GM18499 (cell line): Measurements from ENCODE around the gene GCFC2.
A peak's percentile ranks its signal among the peaks of the same experiment; 100 is the strongest.
"Not testable (repeated sequence)": the region's sequence is repeated elsewhere in the genome, so short reads cannot be mapped to it uniquely, and the experiment has no call there.

Experiments
- ATAC-seq: cut with Tn5 transposase; IDR thresholded peaks from one replicate; pipeline ENCODE4 v1.9.1; 2021; ENCODE audit warnings: moderate number of reproducible peaks; ENCODE audit not compliant: insufficient read depth, unreplicated experiment

Gene GCFC2

GRCh38 chr2:75683430-75683829 is 27.3 kb downstream of the GCFC2 start:
- ATAC-seq, result not testable (repeated sequence)

GRCh38 chr2:75680402-75680801 is 30.3 kb downstream of the GCFC2 start:
- ATAC-seq, result no peak

- ATAC-seq, result no peak
These were observed 31.2 kb downstream of the GCFC2 start for GRCh38 chr2:75679556-75679955.

DNA sequence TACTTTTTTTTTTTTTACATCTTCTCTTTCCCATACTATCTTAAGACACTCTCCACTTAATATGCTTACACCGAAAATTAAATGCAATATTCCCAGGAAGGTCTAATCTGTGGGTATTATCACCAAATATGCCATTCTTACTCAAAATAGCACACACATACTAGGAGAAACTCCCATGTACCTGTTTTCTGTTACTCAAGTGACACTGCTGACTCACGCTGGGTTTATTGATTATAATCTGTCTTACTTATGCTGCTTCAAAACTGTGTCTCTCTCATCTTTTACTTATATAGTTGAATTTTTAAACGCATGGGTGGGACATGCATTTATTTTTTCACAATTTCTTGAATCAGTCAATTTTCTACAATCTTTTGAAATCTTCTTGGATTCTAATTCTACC is 34.3 kb downstream of the GCFC2 start:
- no peak for ATAC-seq

DNA sequence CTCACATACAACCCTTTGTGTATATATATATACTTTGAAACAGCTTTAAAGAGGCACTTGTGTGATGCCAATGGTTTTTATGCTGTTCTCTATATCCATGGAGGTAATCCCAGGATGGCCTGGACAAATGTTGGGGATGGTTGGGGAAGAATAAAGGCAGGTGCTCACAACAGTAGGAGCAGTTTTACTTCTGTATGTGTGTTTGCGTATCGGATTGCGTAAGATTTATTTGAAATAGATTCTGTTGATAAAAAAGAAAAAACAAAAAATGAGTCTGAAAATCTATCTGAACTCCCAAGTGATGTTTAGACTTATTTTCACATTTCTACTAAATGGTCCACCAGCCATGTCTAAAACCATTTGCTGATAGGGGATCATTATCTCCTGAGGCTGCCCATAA is 34.8 kb downstream of the GCFC2 start:
- ATAC-seq, result no peak

DNA sequence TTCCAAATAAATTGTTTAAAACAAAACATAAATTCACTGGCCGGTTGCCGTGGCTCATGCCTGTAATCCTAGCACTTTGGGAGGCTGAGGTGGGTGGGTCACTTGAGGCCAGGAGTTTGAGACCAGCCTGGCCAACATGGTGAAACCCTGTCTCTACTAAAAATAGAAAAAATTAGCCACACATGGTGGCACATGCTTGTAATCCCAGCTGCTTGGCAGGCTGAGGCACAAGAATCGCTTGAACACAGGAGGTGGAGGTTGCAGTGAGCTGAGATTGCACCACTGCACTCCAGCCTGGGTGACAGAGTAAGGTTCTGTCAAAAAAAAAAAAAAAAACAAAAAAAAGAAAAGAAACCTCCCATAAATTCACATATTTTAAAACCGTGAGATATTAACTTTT is 35.3 kb downstream of the GCFC2 start:
- ATAC-seq, result not testable (repeated sequence)

DNA sequence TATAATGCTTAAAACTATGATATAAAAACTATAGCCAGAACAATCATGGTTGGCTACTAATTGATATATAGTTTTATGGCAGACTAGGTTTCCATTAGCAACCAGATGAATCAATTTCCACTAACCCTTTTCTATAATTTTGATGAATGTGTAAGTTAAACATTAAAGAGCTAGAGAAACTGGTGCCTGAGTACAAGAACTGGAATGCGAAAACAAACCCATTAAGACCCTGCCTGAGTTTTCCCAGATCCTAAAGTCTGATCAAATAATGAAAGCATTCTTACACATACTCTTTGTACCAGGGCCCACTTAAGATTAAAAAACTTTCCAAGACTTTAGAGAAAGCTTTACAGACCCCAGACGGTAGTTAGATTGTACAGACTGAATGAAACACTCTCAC is 42.8 kb downstream of the GCFC2 start:
- no peak for ATAC-seq

- no peak for ATAC-seq
These were observed 43.8 kb downstream of the GCFC2 start for GRCh38 chr2:75666911-75667310.

DNA sequence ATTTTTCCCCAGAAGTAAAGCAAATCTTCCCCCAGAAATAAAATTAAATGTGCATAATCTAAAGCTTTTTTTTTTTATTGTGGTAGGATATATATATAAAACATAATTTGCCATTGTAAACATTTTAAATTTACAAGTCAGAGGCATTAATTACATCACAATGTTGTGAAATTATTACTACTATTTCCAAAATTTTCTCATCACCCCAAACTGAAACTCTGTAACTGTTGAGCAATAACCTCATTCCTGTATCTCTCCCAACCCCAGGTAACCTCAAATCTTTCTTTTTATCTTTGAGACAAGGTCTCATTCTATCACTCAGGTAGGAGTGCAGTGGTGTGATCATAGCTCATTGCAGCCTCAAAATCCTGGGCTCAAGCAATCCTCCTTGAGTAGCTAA is 52.9 kb downstream of the GCFC2 start:
- ATAC-seq, result no peak

- ATAC-seq, result no peak
These were observed 54.2 kb downstream of the GCFC2 start for GRCh38 chr2:75656563-75656962.

GRCh38 chr2:75655861-75656260 is 54.9 kb downstream of the GCFC2 start:
- ATAC-seq, result no peak

GRCh38 chr2:75654012-75654411 is 56.7 kb downstream of the GCFC2 start:
- ATAC-seq, result no peak

DNA sequence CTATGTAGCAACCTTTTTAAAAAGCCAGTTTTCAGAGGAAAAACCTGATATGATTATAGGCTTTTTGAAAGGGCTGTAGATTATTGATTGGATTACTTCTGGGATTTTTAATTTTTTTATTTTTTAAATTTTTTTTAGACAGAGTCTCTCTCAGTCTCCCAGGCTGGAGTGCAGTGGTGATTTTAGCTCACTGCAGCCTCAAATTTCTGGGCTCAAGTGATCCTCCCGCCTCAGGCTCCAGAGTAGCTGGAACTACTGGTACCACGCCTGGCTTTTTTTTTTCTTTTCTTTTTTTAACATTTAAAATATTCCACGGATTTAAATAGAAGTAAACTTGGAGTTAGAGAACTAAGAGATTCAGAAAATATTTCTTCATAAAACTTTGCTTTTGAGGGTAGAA is 62.9 kb downstream of the GCFC2 start:
- ATAC-seq, result no peak

DNA sequence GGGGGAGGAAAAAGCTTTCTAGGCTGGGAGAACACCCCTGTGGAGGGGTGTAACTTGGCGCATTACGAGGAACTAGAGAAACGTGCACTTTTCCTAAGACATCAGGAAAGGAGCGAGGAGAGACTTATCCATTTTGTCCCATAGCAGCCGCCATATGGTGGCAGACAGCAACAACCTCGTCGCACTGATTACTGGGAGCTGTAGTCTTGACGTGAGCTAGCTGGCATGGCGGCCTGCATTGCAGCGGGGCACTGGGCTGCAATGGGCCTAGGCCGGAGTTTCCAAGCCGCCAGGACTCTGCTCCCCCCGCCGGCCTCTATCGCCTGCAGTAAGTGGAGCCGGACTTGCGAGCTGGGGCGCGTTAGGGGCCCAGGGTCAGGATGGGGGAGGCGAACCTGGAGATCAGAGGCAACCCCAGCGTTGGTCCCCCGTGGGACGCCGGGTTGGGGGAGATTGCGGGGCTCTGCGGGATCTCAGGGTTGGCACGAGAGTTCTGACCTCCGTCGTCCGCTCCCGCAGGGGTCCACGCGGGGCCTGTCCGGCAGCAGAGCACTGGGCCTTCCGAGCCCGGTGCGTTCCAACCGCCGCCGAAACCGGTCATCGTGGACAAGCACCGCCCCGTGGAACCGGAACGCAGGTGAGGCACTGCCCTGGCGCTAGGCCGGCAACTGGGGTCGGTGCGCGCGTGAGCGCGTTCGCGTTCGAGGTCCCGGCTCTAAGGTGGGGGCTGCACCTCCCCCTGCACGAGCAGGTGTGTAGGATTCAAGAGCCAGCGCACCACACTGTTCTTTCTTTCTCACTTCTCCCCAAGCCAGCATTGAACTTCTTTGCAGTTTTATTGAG is 63.9 kb downstream of the GCFC2 start, which contains the start of gene MRPL19:
Gene MRPL19 (plus strand): TSS at position 201 of the 843 bp plus-strand sequence. CDS start 25 bp downstream, at position 226.
- peak; percentile 92 for ATAC-seq

- no peak for ATAC-seq
These were observed 64.6 kb downstream of the GCFC2 start for GRCh38 chr2:75646090-75646582.

DNA sequence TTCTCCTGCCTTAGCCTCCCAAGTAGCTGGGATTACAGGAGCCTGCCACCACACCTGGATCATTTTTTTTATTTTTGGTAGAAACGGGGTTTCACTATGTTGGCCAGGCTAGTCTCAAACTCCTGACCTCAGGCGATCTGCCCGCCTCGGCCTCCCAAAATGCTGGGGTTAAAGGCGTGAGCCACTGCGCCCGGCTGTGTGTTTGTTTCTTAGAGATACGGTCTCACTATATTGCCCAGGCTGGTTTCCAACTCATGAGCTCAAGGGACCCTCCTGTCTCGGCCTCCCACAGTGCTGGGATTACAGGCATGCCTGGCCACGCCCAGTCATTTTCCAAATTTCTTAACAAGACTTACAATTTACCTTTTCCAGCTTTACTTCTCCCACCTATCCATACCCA is 65.1 kb downstream of the GCFC2 start:
- ATAC-seq, result no peak

DNA sequence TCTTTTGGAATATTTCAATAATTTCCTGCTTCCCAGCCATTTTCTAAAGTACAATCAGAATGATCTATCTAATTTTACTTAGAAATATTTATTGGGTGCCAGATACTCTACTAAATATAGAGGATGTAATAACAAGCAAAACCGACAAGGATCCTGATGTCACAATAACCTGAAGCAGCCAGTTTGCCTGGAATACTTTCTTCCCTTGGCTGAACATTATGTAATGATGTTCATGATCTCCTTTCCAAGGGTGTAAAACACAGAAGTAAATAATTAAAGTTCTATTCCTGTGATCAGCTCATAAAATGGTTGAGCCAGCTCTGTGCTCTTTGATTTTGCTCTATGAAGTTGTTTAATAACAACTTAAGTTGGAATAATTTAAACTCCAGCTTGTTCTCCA is 66.7 kb downstream of the GCFC2 start:
- ATAC-seq, result no peak

GRCh38 chr2:75641587-75641986 is 69.1 kb downstream of the GCFC2 start:
- no peak for ATAC-seq

- ATAC-seq, result peak; percentile 85
These were observed 70.0 kb downstream of the GCFC2 start for GRCh38 chr2:75640621-75641121.

GRCh38 chr2:75637568-75637967 is 73.1 kb downstream of the GCFC2 start:
- no peak for ATAC-seq

DNA sequence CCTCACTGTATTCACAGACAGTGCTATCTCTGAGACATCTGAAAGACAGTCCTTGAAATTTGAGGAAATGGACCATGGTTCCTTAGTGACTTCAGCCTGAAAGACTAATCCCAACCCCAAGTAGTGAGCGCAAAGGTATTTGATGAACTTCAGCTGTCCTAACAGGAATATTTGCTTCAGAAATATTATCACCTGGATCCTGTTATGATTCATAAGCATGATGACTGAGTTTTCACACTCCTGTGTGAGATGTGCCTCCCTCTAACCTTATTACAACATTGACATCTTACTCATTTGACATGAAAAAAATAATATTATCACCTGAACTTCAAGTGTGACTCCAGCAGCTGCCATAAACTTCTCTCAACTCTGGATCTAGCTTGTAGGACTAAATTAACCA is 75.8 kb downstream of the GCFC2 start:
- ATAC-seq, result no peak

DNA sequence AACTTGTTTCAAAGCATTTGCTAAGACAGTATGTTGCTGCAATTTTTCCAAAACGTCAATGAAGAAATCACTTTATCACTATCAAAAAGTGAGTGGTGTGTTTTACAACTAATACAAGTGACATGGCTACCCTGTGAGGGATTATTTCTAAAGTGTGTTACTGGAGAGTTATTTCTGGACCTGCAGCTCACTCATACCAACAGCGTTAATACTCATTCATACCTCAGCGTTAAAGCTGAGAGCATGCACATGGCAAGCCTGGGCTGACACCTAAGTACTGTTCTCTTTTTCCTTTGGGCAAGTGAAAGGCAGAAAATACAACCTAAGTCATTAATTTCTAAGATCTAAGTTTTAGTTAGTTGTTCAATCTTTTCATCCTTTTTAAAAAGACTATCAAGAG is 77.1 kb downstream of the GCFC2 start:
- no peak for ATAC-seq
